DOHH2 (cell line): Measurements from ENCODE around the gene CHST13.
A peak's percentile ranks its signal among the peaks of the same experiment; 100 is the strongest.

Experiments used
- H3F3A ChIP-seq: fragments of 200-600 bp; sonication (generic), shearing (Covaris generic); 2 replicates; pipeline ENCODE4 v1.6.0; 2016; ENCODE audit warnings: antibody characterized with exemption, mild to moderate bottlenecking; ENCODE audit not compliant: control insufficient read depth, insufficient read depth
- H3K27ac ChIP-seq: fragments of 200-600 bp; sonication (generic); 2 replicates; pipeline ENCODE4 v1.5.1; 2014; ENCODE audit warnings: low read depth, mild to moderate bottlenecking, low read length, moderate library complexity
- H3K27me3 ChIP-seq: fragments of 200-600 bp; sonication (generic); 2 replicates; pipeline ENCODE4 v1.6.1; 2014; ENCODE audit warnings: mild to moderate bottlenecking, low read length, mixed read lengths; ENCODE audit not compliant: control insufficient read depth
- H3K36me3 ChIP-seq: fragments of 200-600 bp; sonication (generic); 2 replicates; pipeline ENCODE4 v1.6.1; 2014; ENCODE audit warnings: mild to moderate bottlenecking, low read length, moderate library complexity, mixed read lengths; ENCODE audit not compliant: control insufficient read depth
- H3K4me1 ChIP-seq: fragments of 200-600 bp; sonication (generic); 2 replicates; pipeline ENCODE4 v1.6.1; 2014; ENCODE audit warnings: mild to moderate bottlenecking, low read length, mixed read lengths; ENCODE audit not compliant: control insufficient read depth
- H3K4me2 ChIP-seq: fragments of 200-600 bp; sonication (generic); 2 replicates; pipeline ENCODE4 v1.6.0; 2014; ENCODE audit warnings: mild to moderate bottlenecking, low read length, moderate library complexity
- H3K4me3 ChIP-seq: fragments of 200-600 bp; sonication (generic); 2 replicates; pipeline ENCODE4 v1.5.1; 2014; ENCODE audit warnings: mild to moderate bottlenecking, low read length, mixed read lengths
- H3K79me2 ChIP-seq: fragments of 200-600 bp; sonication (generic); 2 replicates; pipeline ENCODE4 v1.6.1; 2014; ENCODE audit warnings: mild to moderate bottlenecking, low read length, mixed read lengths; ENCODE audit not compliant: control insufficient read depth
- H3K9me2 ChIP-seq: fragments of 200-600 bp; sonication (generic); replicated peaks from 2 replicates; pipeline ENCODE4 v1.6.1; 2014; ENCODE audit warnings: mild to moderate bottlenecking, low read length, mixed read lengths; ENCODE audit not compliant: control insufficient read depth
- H3K9me3 ChIP-seq: fragments of 200-600 bp; sonication (generic); 2 replicates; pipeline ENCODE4 v1.6.1; 2014; ENCODE audit warnings: antibody characterized with exemption, low read length, mixed read lengths; ENCODE audit not compliant: control insufficient read depth, insufficient read depth
- H4K20me1 ChIP-seq: fragments of 200-600 bp; sonication (generic); 2 replicates; pipeline ENCODE4 v1.6.0; 2014; ENCODE audit warnings: low read depth, mild to moderate bottlenecking, antibody characterized with exemption, low read length, moderate library complexity; ENCODE audit not compliant: control insufficient read depth, insufficient read depth
- EZH2phosphoT487 ChIP-seq: fragments of 200-600 bp; sonication (generic); IDR thresholded peaks from 2 replicates; pipeline ENCODE4 v1.6.1; 2017; ENCODE audit warnings: borderline replicate concordance, mild to moderate bottlenecking, antibody characterized with exemption, low read length, moderate library complexity, mixed read lengths
- TF ChIP-seq, protein P1 (sequence below): fragments of 200-600 bp; sonication (generic); IDR thresholded peaks from one replicate; pipeline ENCODE4 v1.5.1; 2014; ENCODE audit warnings: antibody characterized with exemption, mild to moderate bottlenecking, low read depth, low read length; ENCODE audit not compliant: poor library complexity, severe bottlenecking

Gene CHST13

GRCh38 chr3:126522363-126522788 lies 1.6 kb upstream of the CHST13 start:
- Histone ChIP-seq H3K27ac (no peak overlapping the region), H3K27me3 (no peaks in the 10 kb centered on the region), H3K79me2 (no peaks in the 10 kb centered on the region), H3K4me3 (no peak overlapping the region), H3K4me2 (no peak overlapping the region), H3K9me2 (no peaks in the 10 kb centered on the region), H3K4me1 (no peaks in the 10 kb centered on the region), H3K9me3 (no peaks in the 10 kb centered on the region), H4K20me1 (no peaks in the 10 kb centered on the region), H3K36me3 (no peaks in the 10 kb centered on the region), H3F3A (no peaks in the 10 kb centered on the region)
- TF ChIP-seq EZH2phosphoT487 = no peak
- TF ChIP-seq, protein P1, sequence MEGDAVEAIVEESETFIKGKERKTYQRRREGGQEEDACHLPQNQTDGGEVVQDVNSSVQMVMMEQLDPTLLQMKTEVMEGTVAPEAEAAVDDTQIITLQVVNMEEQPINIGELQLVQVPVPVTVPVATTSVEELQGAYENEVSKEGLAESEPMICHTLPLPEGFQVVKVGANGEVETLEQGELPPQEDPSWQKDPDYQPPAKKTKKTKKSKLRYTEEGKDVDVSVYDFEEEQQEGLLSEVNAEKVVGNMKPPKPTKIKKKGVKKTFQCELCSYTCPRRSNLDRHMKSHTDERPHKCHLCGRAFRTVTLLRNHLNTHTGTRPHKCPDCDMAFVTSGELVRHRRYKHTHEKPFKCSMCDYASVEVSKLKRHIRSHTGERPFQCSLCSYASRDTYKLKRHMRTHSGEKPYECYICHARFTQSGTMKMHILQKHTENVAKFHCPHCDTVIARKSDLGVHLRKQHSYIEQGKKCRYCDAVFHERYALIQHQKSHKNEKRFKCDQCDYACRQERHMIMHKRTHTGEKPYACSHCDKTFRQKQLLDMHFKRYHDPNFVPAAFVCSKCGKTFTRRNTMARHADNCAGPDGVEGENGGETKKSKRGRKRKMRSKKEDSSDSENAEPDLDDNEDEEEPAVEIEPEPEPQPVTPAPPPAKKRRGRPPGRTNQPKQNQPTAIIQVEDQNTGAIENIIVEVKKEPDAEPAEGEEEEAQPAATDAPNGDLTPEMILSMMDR = peak; percentile 92

- no peak for TF ChIP-seq EZH2phosphoT487
- TF ChIP-seq, protein P1 = no peak
- Histone ChIP-seq H3K27me3 (no peaks in the 10 kb centered on the region), H3K4me3 (no peak overlapping the region), H3K9me3 (no peaks in the 10 kb centered on the region), H3K4me1 (no peaks in the 10 kb centered on the region), H4K20me1 (no peaks in the 10 kb centered on the region), H3K36me3 (no peaks in the 10 kb centered on the region), H3K79me2 (no peaks in the 10 kb centered on the region), H3K4me2 (no peak overlapping the region), H3K9me2 (no peaks in the 10 kb centered on the region), H3F3A (no peaks in the 10 kb centered on the region), H3K27ac (no peak overlapping the region)
These were observed 554 bp downstream of the CHST13 start for GRCh38 chr3:126524429-126524988.

DNA sequence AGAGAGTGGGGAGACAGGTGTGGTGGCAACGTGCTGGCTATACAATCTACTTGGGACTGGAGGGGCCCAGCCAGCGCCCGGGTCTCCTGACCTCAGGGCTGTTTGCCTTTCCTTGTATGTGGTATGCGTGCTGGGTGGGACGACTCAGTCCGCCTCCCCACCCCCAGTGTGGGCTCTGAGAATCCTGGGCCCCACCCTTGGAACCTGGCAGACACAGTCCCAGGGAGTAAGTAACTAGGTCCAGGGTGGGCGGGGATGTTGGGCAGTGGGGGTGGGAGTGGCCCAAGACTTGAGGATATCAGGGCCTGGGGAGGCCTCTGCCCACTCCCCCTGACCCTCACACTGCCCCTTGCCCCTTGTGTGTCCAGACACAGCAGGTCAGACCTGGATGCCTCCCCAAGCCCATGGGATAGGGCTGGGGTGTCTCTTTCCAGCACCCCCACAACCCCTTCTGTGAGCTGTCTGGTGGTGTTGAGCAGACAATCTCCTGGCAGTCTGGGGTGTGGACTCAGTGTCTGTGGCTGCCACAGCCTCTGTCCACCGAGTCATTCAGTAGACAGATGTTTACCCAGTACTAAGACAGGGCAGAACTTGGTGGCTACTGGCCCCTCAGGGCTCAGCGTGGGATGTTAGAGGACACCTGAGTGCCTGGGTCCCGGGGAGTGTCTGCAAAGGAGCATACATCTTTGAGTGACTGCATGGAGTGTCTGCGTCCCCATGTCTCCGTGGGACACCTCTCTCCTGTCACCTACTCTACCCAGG lies 1.3 kb downstream of the CHST13 start:
- no peaks in the 10 kb centered on the region for H3K4me1 ChIP-seq
- no peaks in the 10 kb centered on the region for H3K27me3 ChIP-seq
- no peaks in the 10 kb centered on the region for H4K20me1 ChIP-seq
- H3K4me2 ChIP-seq = no peak overlapping the region
- H3K27ac ChIP-seq = no peak overlapping the region
- no peaks in the 10 kb centered on the region for H3K9me3 ChIP-seq
- no peaks in the 10 kb centered on the region for H3K79me2 ChIP-seq
- no peaks in the 10 kb centered on the region for H3K36me3 ChIP-seq
- H3K9me2 ChIP-seq = no peaks in the 10 kb centered on the region
- no peak overlapping the region for H3K4me3 ChIP-seq
- TF ChIP-seq EZH2phosphoT487 = no peak
- no peaks in the 10 kb centered on the region for H3F3A ChIP-seq
